Thyroid gland (tissue), 4 donors: Measurements from ENCODE around the gene AP1B1.

Experiments used
- CTCF ChIP-seq, 6 experiments: fragments of 200-600 bp in 3 of 6; fragments of 450-650 bp in 3 of 6; sonication (generic) in 3 of 6; IDR thresholded peaks; one replicate each; pipeline ENCODE4 v1.5.1; 2016 to 2019; ENCODE audit warnings: antibody characterized with exemption in 6 of 6, mild to moderate bottlenecking in 2 of 6, inconsistent platforms in 1 of 6, moderate library complexity in 1 of 6
- POLR2A ChIP-seq, 2 donors: fragments of 450-650 bp; IDR thresholded peaks; one replicate each; pipeline ENCODE4 v1.6.1; 2017; ENCODE audit warnings: antibody characterized with exemption in 2 of 2, mild to moderate bottlenecking in 2 of 2, moderate library complexity in 1 of 2

- TF ChIP-seq POLR2A (IDR thresholded peaks at IDR 0.05) (no peak), CTCF (IDR thresholded peaks at IDR 0.05) (no peak)
These were observed 45.9 kb upstream of the AP1B1 start for GRCh38 chr22:29434288-29434687.
